ENCODE data around the gene MRPS25.
"Not testable (repeated sequence)": the region's sequence is repeated elsewhere in the genome, so short reads cannot be mapped to it uniquely, and the experiment has no call there.

Gene MRPS25

DNA sequence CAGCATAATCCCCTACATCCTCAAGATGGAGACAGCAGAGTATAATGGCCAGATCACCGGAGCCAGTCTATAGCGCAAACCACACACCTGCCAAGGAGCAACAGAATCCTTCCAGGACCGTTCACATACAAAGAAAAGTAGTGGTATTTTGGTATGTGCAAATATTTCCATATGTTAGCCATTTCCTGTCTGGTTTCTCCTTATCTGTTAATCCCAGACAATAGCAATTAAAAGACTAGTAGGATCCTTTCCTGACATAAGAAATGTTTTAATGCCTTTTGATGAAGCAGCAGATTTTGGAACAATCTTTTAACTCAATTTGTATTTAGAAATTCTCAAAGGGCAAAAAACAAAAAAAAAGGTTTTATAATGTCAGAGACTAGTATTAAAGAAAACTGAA, 22.2 kb downstream of the MRPS25 start:
- DNase-seq, result no peak

DNA sequence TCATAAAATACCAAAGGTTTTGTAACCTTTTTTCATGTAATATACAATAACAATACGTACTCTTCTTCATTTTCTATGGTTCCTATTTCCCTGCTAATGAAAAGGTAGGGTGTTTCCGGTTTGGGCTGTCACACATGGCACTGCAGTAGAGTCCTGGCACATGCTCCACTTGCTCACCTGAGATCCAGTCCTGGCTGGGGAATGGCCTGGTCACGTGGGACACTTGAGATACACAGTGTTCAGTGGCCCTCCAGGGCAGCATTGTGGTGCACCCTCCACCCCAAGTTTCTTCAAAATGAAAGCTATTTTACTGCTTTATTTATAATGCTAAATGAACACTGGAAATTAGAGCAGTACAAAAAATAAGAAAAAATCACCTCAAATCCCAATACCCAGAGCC, 23.2 kb downstream of the MRPS25 start:
- no peak for DNase-seq

DNA sequence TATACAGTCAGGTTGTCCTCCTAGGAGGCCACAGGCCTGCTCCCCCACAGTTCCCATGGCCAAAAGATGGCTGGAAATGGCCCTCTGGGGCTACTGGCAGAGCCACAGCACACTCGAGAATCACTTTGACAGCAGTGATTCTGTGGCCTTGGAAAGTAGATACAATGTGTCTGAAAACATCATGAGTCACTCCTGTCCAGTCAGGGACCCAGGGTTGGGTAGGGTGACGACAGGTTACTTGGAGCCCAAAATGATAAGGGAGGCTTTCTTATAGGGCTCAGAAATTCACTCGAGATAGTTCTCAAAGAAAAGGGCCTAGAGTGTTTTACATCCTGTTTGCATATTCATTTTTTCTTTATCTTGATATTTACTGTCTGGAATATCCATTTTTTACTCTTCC, 24.3 kb downstream of the MRPS25 start:
- no peak for DNase-seq

DNA sequence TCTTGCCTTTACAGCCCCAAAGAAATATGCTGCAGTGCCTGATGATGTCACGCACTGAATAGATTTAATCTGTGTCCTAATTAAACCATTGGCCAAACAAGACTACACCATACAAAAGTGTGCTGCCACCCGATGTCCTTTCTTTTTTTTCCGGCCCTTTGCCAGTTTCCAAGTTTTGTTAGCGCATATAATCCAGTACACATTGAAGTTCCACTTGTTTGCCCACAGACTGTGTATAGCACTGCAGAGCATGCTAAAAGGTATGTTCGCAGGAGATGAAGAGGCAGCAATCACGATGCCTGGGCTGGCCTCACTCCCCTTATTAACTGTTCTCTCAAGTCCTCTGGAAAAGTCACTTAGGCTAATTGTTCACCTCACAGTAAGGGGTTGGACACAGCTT, 26.8 kb downstream of the MRPS25 start:
- DNase-seq, result no peak

GRCh38 chr3:15033103-15033502, 32.0 kb downstream of the MRPS25 start:
- DNase-seq, result no peak

DNA sequence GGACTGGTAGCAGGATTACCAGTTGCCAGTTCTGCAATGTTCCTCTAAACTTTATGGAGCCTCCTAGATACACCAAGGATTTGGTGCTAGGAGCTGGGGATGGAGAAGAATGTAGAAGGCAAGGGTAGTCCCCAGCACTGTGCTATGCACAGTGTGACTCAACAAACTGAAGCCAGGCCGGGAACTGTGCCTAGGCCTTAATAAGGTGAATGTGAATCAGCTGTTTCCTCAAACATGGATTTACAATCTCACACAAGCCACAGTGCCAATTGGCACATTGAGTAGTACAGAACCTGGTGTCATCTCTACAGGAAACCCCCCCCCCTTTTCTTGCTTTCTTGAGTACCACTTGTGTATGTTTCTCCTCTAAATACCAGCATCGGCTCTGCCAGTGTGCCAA, 32.5 kb downstream of the MRPS25 start:
- no peak for DNase-seq

DNA sequence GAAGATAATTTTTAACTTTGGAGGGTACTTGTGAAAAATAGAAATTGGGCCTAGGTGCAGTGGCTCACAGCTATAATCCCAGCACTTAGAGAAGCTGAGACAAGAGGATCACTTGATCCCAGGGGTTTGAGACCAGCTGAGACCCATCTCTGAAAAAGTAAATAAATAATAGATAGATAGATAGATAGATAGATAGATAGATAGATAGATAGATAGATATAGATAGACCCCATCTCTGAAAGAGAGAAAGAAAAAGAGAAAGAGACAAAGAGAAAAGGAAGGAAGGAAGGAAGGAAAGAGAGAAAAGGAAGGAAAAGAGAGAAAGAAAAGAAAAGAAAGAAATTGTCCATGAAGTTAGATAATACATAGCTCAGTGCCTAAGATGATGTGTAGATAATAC, 35.5 kb downstream of the MRPS25 start:
- no peak for DNase-seq

DNA sequence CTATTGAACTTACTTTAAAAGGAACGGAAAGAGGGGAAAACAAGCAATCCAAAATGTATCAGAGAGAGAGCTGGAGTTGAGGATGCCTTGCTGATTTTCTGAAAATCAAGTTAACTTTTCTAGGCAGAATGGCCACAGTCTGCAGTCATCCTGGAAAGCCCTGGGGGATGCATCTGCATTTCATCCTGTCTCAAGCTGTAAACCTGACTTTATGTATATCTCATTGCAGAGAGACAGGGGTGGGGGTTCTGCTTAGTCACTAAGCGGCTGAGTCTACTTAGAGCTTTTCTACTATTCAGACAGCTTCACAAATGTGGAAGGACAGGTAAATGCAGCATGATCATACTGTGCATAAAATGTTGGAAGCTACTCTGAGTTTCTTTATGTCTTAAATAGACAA, 41.4 kb downstream of the MRPS25 start:
- no peak for DNase-seq

DNA sequence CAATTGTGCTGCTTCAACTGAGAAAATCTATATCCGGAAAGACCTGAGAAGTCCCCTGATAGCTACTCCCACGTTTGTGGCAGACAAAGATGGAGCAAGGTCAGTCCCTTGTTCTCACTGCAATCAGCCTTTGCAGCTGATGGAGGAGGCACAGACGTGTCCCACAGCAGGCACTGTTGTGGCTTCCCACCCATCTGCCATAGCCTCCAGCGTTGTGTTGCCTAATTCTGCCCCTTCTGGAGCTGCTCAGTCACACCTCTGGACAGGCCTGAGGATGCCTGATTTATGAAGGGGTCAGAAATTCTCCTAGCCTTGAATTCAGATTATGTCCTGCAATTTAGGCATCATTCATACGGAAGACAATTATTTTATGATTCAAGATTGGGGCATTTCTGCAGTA, 41.9 kb downstream of the MRPS25 start:
- DNase-seq, result no peak

GRCh38 chr3:15017191-15017590, 47.9 kb downstream of the MRPS25 start:
- no peak for DNase-seq

DNA sequence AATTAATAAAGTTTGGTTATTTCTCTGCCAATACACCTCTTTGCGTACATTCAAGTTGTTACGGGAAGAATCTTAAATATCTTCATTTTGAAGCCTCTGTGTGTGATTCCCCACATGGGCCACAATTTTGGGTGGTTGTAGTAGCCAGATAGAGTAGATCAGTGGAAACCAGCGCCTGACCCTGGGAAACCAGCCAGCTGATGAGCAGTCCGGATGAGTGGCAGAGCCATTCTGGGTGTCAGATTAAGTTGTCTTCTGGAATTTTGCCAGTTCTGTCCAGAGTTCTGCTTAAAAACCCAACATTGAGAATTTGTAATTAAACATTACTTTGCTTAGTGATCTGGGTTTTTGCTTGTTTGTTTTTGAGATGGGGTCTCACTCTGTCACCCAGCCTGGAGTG, 49.7 kb downstream of the MRPS25 start:
- DNase-seq, result no peak

DNA sequence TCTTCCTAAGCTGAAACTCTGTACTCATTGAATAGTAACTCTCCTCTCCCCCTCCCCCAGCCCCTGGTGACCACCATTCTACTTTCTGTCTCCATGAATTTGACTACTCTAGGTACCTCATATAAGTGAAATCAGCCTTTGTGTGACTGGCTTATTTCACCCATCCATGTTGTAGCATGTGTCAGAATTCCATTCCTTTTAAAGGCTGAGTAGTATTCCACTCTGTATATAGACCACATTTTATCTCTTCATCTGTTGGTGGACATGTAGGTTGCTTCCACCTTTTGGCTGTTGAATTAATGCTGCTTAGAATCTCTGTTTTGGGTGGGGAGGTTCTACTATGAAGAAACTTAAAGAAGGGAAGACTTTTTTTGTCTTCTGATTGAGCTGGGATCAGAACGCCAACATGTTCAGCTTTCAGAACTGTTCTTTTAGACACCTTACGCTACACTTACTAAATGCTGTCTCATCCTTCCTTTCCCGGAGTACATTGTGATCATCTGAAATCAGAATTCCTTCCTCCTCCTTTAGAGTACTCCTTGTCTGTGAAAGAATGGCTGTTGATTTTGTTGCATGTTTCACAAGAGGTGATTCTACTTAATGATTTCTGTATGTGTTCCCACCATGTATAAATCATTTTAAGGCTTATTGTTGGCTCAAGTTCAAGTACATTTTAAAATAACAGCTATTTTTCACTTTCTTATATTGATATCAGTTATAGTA, 50.3 kb downstream of the MRPS25 start:
- no peak for DNase-seq

DNA sequence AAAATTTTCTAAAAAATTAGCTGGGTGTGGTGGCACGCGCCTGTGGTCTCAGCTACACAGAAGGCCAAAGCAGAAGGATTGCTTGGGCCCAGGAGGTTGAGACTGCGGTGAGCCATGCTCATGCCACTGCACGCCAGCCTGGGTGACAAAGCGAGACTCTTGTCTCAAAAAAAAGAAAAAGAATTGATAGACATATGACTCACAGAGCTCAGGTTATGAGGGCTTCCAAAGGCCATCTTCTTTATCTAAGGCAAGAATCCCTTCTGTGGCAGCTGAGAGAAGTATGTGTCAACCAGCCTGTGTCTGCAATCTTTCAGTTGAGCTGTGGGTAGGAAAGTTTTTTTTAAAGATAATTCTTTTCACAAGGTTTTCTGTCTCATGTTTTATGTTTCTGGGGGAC, 53.9 kb downstream of the MRPS25 start:
- DNase-seq, result no peak

DNA sequence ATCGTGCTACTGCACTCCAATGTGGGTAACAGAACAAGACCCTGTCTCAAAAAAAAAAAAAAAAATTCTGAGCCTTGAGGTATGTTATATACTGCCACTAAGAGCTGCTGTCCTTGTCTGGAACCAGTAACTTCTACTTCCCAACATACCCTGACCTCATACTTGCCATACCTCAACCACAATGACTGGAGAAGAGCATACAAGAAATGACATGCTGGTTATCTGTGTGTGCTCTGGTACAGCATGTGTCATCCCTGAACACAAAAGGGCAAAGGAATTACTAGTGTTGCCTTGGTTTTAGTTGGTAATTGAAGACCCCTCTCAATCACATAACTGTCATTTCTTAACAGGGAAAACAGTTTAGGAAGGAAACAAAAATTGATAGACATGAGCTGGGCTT, 54.5 kb downstream of the MRPS25 start:
- DNase-seq, result no peak

DNA sequence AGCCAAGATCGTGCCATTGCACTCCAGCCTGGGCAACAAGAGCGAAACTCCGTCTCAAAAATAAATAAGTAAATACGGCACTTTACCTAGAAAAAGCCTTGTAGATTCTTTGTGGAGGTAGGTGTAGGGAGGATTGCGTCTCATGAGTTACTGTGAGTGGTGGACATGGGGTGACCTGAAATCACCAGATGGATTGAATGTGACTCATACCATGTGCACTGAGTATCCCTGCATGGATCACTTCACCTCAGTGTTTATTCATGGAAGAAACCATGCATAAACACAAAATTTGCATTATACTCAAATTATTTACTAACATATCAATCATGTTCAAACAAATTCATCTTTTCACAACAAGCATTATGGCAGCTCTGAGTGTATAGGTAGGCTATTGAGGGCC, 55.9 kb downstream of the MRPS25 start:
- no peak for DNase-seq

DNA sequence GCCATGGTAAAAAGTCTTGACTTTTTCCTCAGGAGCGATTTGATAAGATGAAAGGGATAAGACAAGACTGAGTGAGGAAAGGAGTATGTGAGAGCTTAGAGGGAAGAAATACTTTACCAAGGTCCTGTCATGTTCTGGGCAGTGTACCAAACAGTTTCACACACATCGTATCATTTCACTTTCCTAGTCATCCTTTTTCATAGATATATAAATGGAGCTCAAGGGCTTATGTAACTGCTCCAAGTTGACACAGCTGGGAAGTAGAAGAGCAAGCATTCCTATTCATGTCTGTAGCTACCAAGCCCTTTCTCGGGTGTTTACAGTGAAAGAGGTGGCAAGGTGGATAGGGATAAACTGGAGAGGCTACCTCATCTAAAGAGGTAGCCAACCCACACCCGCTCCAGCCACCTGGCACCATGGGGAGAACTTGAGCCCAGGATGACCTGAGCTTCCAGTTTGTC, 57.4 kb downstream of the MRPS25 start:
- DNase-seq, result no peak

GRCh38 chr3:14999182-14999581, 65.9 kb downstream of the MRPS25 start:
- not testable (repeated sequence) for DNase-seq

Data from NCI-H146 (cell line).